ENCODE results near the gene AACS.
"Not testable (repeated sequence)": the region's sequence is repeated elsewhere in the genome, so short reads cannot be mapped to it uniquely, and the experiment has no call there.

The AACS gene

GRCh38 chr12:125065021-125065918 is at the start of gene AACS:
TSS of gene AACS (plus strand) at chr12:125065435. CDS start at chr12:125065585, 150 bp downstream.
- DNase-seq (ENCODE audit: low spot score) = peak; percentile 72

GRCh38 chr12:125015680-125016310 is 49.4 kb upstream of the AACS start:
- DNase-seq (ENCODE audit: low spot score) = no peak

GRCh38 chr12:125017801-125018200 is 47.4 kb upstream of the AACS start:
- DNase-seq (ENCODE audit: low spot score) = no peak

GRCh38 chr12:125018356-125018755 is 46.9 kb upstream of the AACS start:
- no peak for DNase-seq (ENCODE audit: low spot score)

GRCh38 chr12:125021096-125021495 is 44.1 kb upstream of the AACS start:
- no peak for DNase-seq (ENCODE audit: low spot score)

- DNase-seq (ENCODE audit: low spot score) = no peak
Observed at GRCh38 chr12:125021771-125022170, 43.5 kb upstream of the AACS start.

GRCh38 chr12:125023065-125023464 is 42.2 kb upstream of the AACS start:
- DNase-seq (ENCODE audit: low spot score) = no peak

GRCh38 chr12:125024949-125025563 is 40.2 kb upstream of the AACS start:
- DNase-seq (ENCODE audit: low spot score) = no peak

GRCh38 chr12:125025606-125026235 is 39.5 kb upstream of the AACS start:
- no peak for DNase-seq (ENCODE audit: low spot score)

GRCh38 chr12:125028106-125028505 is 37.1 kb upstream of the AACS start:
- DNase-seq (ENCODE audit: low spot score) = no peak

- no peak for DNase-seq (ENCODE audit: low spot score)
Observed at GRCh38 chr12:125029761-125030358, 35.4 kb upstream of the AACS start.

GRCh38 chr12:125031471-125031870 is 33.8 kb upstream of the AACS start:
- DNase-seq (ENCODE audit: low spot score) = not testable (repeated sequence)

GRCh38 chr12:125032466-125033152 is 32.6 kb upstream of the AACS start:
- DNase-seq (ENCODE audit: low spot score) = no peak

GRCh38 chr12:125033288-125033687 is 31.9 kb upstream of the AACS start:
- DNase-seq (ENCODE audit: low spot score) = no peak

GRCh38 chr12:125038976-125039625 is 26.1 kb upstream of the AACS start:
- peak; percentile 40 for DNase-seq (ENCODE audit: low spot score)

- DNase-seq (ENCODE audit: low spot score) = no peak
Observed at GRCh38 chr12:125049093-125049458, 16.2 kb upstream of the AACS start.

- no peak for DNase-seq (ENCODE audit: low spot score)
Observed at GRCh38 chr12:125050446-125050845, 14.8 kb upstream of the AACS start.

- no peak for DNase-seq (ENCODE audit: low spot score)
Observed at GRCh38 chr12:125050868-125051267, 14.4 kb upstream of the AACS start.

- no peak for DNase-seq (ENCODE audit: low spot score)
Observed at GRCh38 chr12:125053821-125054220, 11.4 kb upstream of the AACS start.

GRCh38 chr12:125055591-125055990 is 9.6 kb upstream of the AACS start:
- DNase-seq (ENCODE audit: low spot score) = no peak

- no peak for DNase-seq (ENCODE audit: low spot score)
Observed at GRCh38 chr12:125056306-125056705, 8.9 kb upstream of the AACS start.
